Naive thymus-derived CD8-positive, alpha-beta T cell (primary cell): ENCODE data around the gene ARHGEF12. TPM values are rescaled to one million over a fixed set of nuclear protein-coding genes. Genes with fewer than 3 reads are reported as not detected.
"Not testable (repeated sequence)": the region's sequence is repeated elsewhere in the genome, so short reads cannot be mapped to it uniquely, and the experiment has no call there.

Experiments
- ATAC-seq, 2 donors: fragments of 150-1000 bp; cut with Tn5 transposase in 1 of 2; sonication (Bioruptor Pico), chemical (Tn5 transposase) in 1 of 2; 1 replicate in 1 of 2; 2 replicates in 1 of 2; pipeline ENCODE4 v1.10.0; 2021; ENCODE audit warnings: mild to moderate bottlenecking in 2 of 2, moderate library complexity in 2 of 2
- POLR2A ChIA-PET: fragments of 350-600 bp; sonication (Branson Sonifier 250); formaldehyde crosslinking; loops from one replicate; lab custom pipeline; 2021; ENCODE audit warnings: antibody characterized with exemption; lab: Charles Lee
- DNase-seq, 10 donors: peaks; one replicate each; pipeline versions ENCODE4 v3.0.0 to v3.0.0-alpha.2; 2020 to 2022
- H3K27ac Mint-ChIP-seq, 10 donors: one replicate each; pipeline ENCODE4 v1.8.0; 2020 to 2022; ENCODE audit warnings: mild to moderate bottlenecking in 10 of 10, mixed read lengths in 10 of 10, moderate library complexity in 4 of 10, inconsistent platforms in 1 of 10
- H3K27me3 Mint-ChIP-seq, 5 donors: one replicate each; pipeline ENCODE4 v1.8.0; 2021 to 2022; ENCODE audit warnings: mixed read lengths in 5 of 5
- H3K36me3 Mint-ChIP-seq, 3 donors: one replicate each; pipeline ENCODE4 v1.8.0; 2020 to 2022; ENCODE audit warnings: mixed read lengths in 3 of 3, mild to moderate bottlenecking in 2 of 3, inconsistent platforms in 1 of 3
- H3K4me1 Mint-ChIP-seq, 4 donors: one replicate each; pipeline ENCODE4 v1.8.0; 2021 to 2022; ENCODE audit warnings: mixed read lengths in 4 of 4
- H3K4me3 Mint-ChIP-seq, 10 donors: one replicate each; pipeline ENCODE4 v1.8.0; 2020 to 2022; ENCODE audit warnings: mild to moderate bottlenecking in 10 of 10, mixed read lengths in 10 of 10, moderate library complexity in 6 of 10, inconsistent platforms in 1 of 10
- H3K9me3 Mint-ChIP-seq, 9 donors: one replicate each; pipeline ENCODE4 v1.8.0; 2020 to 2022; ENCODE audit warnings: mixed read lengths in 9 of 9, mild to moderate bottlenecking in 3 of 9, inconsistent platforms in 1 of 9, moderate library complexity in 1 of 9
- polyA plus RNA-seq, 3 donors: library from polyadenylated mRNA; unstranded; fragments of 300-500 nt; fragmentation: Illumina TruSeq; gene quantifications; one replicate each; pipeline ENCODE4 v1.2.3, GENCODE V29; 2021
- total RNA-seq, 8 experiments: library from RNA in 2 of 8; stranded (reverse) in 2 of 8; gene quantifications; one replicate each; pipeline ENCODE4 v1.2.3 and lab custom pipeline; 2021 to 2026

The ARHGEF12 gene
- total and polyA plus RNA-seq, 5 experiments from 2014 or later, result 0.76 to 5.4 (median 1.4) TPM

- no peak for DNase-seq
- no peaks in the 10 kb centered on the region for H3K4me1 Mint-ChIP-seq
- no peaks in the 10 kb centered on the region for H3K36me3 Mint-ChIP-seq
- peaks cover 5 to 36% (median 12%) of the 10 kb centered on the region in 5 donors for H3K27me3 Mint-ChIP-seq
- no peak overlapping the region for H3K4me3 Mint-ChIP-seq
- ATAC-seq, result no peak
- no peaks in the 10 kb centered on the region for H3K9me3 Mint-ChIP-seq
- H3K27ac Mint-ChIP-seq, result no peak overlapping the region
- POLR2A ChIA-PET, result no interaction called here
Measured at GRCh38 chr11:120494595-120494994, 158.4 kb downstream of the ARHGEF12 start.

GRCh38 chr11:120499088-120499487 lies 162.9 kb downstream of the ARHGEF12 start:
- DNase-seq (no peak), ATAC-seq (no peak)
- no peak overlapping the region for H3K4me3 Mint-ChIP-seq
- H3K36me3 Mint-ChIP-seq, result no peaks in the 10 kb centered on the region
- no peak overlapping the region for H3K27ac Mint-ChIP-seq
- no peaks in the 10 kb centered on the region for H3K9me3 Mint-ChIP-seq
- no peaks in the 10 kb centered on the region for H3K4me1 Mint-ChIP-seq
- POLR2A ChIA-PET, result no interaction called here
- H3K27me3 Mint-ChIP-seq, result peaks cover 28 to 70% (median 33%) of the 10 kb centered on the region in 5 donors

- Mint-ChIP-seq H3K27ac (no peak overlapping the region), H3K9me3 (no peaks in the 10 kb centered on the region), H3K27me3 (peaks cover 29 to 70% (median 39%) of the 10 kb centered on the region in 5 donors), H3K36me3 (no peaks in the 10 kb centered on the region), H3K4me3 (no peak overlapping the region), H3K4me1 (no peaks in the 10 kb centered on the region)
- no peak for ATAC-seq
- POLR2A ChIA-PET, result no interaction called here
- DNase-seq, result no peak
Measured at GRCh38 chr11:120499859-120500258, 163.6 kb downstream of the ARHGEF12 start.

DNA sequence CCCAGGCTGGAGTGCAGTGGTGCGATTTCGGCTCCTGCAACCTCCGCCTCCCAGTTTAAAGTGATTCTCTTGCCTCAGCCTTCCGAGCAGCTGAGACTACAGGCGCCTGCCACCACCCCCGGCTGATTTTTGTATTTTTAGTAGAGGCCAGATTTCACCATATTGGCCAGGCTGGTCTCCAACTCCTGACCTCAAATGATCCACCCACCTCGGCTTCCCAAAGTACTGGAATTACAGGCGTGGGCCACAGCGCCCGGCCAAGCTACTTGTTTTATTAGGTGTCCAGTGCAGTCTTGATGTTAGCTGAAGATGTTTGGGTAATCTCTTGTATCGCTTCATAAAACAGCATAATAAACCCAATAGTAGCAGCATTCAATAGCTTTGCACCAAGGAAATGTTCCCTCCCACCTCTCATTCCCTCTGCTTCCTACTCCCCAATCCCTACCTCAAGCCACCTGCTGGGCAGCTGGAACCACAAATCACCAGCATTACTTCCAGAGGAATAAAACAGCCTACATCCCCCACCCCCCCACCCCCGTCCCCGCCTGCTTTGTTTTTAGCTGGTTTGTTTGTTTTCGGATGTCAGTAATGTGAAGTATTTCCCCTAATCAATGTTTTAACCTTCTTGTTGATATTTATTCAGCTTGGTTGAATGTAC lies 164.3 kb downstream of the ARHGEF12 start:
- Mint-ChIP-seq H3K4me3 (no peak overlapping the region), H3K27me3 (peaks cover 29 to 70% (median 38%) of the 10 kb centered on the region in 5 donors), H3K9me3 (no peaks in the 10 kb centered on the region), H3K27ac (no peak overlapping the region), H3K36me3 (no peaks in the 10 kb centered on the region), H3K4me1 (no peaks in the 10 kb centered on the region)
- POLR2A ChIA-PET, result no interaction called here
- no peak for ATAC-seq
- no peak for DNase-seq

DNA sequence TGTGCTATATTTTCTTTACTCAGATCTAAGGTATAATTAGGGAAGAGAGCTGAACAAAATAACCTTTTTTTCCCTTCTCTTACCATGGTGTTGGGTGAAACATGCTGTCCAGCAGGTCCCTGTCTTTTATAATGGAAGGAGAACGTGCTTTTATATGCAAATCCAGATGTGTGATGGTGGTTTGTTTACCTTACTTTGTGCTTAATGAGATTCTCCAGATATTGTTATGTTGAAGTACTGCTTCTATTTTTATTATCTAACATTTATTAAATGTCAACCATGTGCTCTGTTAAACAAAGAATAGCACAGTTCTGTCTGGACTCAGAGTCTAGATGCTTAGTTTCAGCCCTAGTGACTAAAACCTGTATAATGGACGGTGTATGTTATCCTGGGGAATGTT lies 165.2 kb downstream of the ARHGEF12 start:
- peaks cover 34 to 70% (median 45%) of the 10 kb centered on the region in 5 donors for H3K27me3 Mint-ChIP-seq
- POLR2A ChIA-PET, result no interaction called here
- no peaks in the 10 kb centered on the region for H3K4me1 Mint-ChIP-seq
- no peak overlapping the region for H3K4me3 Mint-ChIP-seq
- no peak for ATAC-seq
- H3K27ac Mint-ChIP-seq, result no peak overlapping the region
- DNase-seq, result no peak
- H3K9me3 Mint-ChIP-seq, result no peaks in the 10 kb centered on the region
- no peaks in the 10 kb centered on the region for H3K36me3 Mint-ChIP-seq

- H3K4me1 Mint-ChIP-seq, result no peaks in the 10 kb centered on the region
- no peak overlapping the region for H3K27ac Mint-ChIP-seq
- no peak for DNase-seq
- no peaks in the 10 kb centered on the region for H3K9me3 Mint-ChIP-seq
- H3K27me3 Mint-ChIP-seq, result peaks cover 35 to 71% (median 51%) of the 10 kb centered on the region in 5 donors
- H3K4me3 Mint-ChIP-seq, result no peak overlapping the region
- POLR2A ChIA-PET, result no interaction called here
- no peak for ATAC-seq
- H3K36me3 Mint-ChIP-seq, result no peaks in the 10 kb centered on the region
Measured at GRCh38 chr11:120501976-120502755, 166.0 kb downstream of the ARHGEF12 start.

DNA sequence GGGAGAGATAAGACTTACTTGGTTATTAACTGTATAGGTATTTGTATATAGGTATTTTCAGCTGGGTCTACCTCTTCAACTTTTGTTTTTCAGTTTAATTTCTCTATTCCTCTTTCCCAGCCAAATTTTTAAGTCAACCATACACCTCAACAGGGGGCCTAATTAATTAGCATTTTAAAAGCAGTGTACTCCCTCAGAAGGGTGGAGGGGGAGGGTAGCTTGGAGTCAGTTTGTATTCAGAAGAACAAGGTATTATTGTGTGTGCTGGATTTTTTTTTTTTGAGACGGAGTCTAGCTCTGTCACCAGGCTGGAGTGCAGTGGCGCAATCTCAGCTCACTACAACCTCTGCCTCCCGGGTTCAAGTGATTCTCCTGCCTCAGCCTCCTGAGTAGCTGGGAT lies 167.3 kb downstream of the ARHGEF12 start:
- H3K4me1 Mint-ChIP-seq, H3K4me3 Mint-ChIP-seq, H3K27ac Mint-ChIP-seq, H3K9me3 Mint-ChIP-seq, POLR2A ChIA-PET, DNase-seq, H3K36me3 Mint-ChIP-seq, ATAC-seq: not testable (repeated sequence)
- peaks cover 37 to 82% (median 59%) of the 10 kb centered on the region in 5 donors for H3K27me3 Mint-ChIP-seq

DNA sequence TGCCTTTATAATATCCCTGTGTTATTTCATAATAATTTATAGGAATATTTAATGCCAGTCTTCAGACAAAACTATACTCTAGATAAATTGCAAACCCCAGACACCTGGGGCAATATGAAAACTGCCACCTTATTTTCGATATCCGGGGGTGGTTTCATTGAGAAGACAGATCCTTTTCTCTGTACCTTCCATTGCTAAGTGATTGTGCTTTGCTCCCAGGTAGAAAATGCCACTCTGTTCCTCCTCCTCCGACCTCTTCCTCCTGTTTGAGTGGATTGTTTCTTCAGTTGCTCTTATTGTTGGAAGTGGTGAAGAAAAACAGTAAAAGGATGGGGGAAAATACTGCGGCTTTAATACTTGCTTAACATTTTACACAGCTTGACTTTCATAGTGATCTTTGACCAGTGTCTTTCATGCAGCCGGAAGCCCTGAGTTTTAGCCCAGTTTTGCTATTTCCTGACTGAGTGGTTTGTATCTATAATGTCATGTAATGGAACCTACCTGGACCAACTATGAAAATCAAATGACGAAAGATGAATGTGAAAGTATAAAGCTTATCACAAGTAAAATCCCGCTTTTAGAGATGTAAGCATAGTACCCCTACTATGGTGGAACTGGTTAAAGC lies 169.7 kb downstream of the ARHGEF12 start:
- DNase-seq, result no peak
- H3K27me3 Mint-ChIP-seq, result peaks cover 47 to 94% (median 71%) of the 10 kb centered on the region in 5 donors
- H3K36me3 Mint-ChIP-seq, result no peaks in the 10 kb centered on the region
- H3K9me3 Mint-ChIP-seq, result peaks cover 0 to 2% (median 0%) of the 10 kb centered on the region in 9 donors
- peaks cover 0 to 1% (median 1%) of the 10 kb centered on the region in 4 donors for H3K4me1 Mint-ChIP-seq
- H3K27ac Mint-ChIP-seq, result no peak overlapping the region
- ATAC-seq, result no peak
- H3K4me3 Mint-ChIP-seq, result no peak overlapping the region
- POLR2A ChIA-PET, result no interaction called here

DNA sequence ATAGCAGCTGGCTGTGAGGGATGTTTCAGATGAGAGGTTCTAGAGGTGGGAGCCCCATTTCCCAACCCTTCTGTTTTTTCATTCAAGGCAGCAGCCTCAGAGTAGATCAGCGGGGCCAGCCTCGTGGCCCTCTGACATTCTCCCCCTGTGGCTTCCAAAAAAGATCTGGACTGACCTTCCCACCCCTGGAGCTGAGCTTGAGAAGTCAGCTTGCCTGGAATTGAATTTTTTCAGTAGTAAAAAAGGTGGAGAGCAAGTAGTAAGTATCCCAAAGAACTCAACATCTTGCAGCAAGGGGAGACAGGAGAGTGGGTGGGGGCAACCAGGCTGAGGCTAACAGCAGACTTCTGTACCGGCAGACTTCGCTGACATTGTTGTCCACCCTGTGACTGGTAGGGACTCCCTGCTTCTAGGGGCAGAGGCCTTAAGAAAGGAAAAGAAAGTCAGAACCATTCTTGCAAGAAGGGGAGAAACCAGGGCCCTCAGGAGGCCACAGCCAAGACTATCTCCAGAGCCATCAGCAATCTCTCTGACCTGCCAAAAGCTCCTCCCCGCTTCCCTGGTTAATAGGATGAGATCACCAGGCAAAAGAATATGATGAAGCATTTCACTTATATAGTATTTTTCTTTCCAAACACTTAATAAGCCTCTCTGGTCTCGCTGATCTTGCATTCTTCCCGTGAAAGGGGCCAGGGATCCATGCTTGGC lies 173.3 kb downstream of the ARHGEF12 start:
- POLR2A ChIA-PET, result no interaction called here
- H3K36me3 Mint-ChIP-seq, result no peaks in the 10 kb centered on the region
- H3K27me3 Mint-ChIP-seq, result peaks cover 44 to 90% (median 62%) of the 10 kb centered on the region in 5 donors
- no peak for DNase-seq
- peak overlapping the region in 2 of 10 donors; percentile 29 to 55 for H3K4me3 Mint-ChIP-seq
- peak overlapping the region in 1 of 10 donors; percentile 54 for H3K27ac Mint-ChIP-seq
- H3K9me3 Mint-ChIP-seq, result peaks cover 0 to 2% (median 0%) of the 10 kb centered on the region in 9 donors
- peaks cover 0 to 5% (median 3%) of the 10 kb centered on the region in 4 donors for H3K4me1 Mint-ChIP-seq
- ATAC-seq, result no peak

DNA sequence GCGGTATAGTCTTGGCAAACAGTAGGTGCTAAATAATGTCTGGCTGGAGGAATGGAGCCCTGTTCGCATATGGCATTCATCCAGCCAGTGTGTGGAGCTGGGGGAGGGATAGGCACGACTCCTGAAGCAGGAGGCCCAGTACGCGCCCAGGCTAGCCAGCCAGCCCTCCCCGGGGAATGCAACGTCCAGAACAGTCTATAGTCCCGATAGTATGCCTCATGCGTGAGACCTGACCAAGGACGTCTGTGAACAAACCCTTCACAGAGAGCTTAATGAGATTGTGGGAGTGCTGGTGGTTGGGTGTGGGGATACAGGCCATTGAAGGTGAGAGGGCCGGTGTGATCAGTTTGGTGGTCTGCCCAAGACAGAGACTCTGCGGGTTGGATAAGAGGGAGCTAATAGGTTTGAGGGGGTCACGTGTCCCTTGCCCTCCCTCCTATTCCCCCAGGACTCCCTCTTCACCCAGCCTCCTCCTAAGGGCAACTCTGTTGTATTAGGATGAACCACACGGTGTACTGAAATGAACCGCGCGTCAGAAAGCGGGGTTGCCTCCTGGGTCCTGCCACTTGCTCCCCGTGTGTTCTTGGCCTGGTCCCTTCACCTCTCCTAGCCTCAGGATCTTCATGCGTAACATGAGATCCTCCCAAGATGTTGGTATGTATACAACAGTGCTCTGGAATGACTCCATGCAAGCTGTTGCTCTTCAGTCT lies 174.3 kb downstream of the ARHGEF12 start:
- H3K27ac Mint-ChIP-seq, result peak overlapping the region in 1 of 10 donors; percentile 15
- peak overlapping the region in 7 of 10 donors; percentile 29 to 72 (median 62) for H3K4me3 Mint-ChIP-seq
- ATAC-seq (no peak), DNase-seq (no peak)
- H3K9me3 Mint-ChIP-seq, result peaks cover 0 to 2% (median 0%) of the 10 kb centered on the region in 9 donors
- H3K4me1 Mint-ChIP-seq, result peaks cover 0 to 5% (median 3%) of the 10 kb centered on the region in 4 donors
- peaks cover 53 to 90% (median 66%) of the 10 kb centered on the region in 5 donors for H3K27me3 Mint-ChIP-seq
- H3K36me3 Mint-ChIP-seq, result no peaks in the 10 kb centered on the region
- POLR2A ChIA-PET, result no interaction called here

- Mint-ChIP-seq H3K27me3 (peaks cover 52 to 90% (median 69%) of the 10 kb centered on the region in 5 donors), H3K27ac (peak within 1 kb of the TSS in 1 of 10 donors; percentile 15), H3K36me3 (no peaks in the 10 kb centered on the region), H3K4me3 (peak within 1 kb of the TSS in 9 of 10 donors; percentile 24 to 72 (median 56)), H3K4me1 (peaks cover under 1 to 5% (median 3%) of the 10 kb centered on the region in 4 donors), H3K9me3 (peaks cover 0 to 2% (median 0%) of the 10 kb centered on the region in 9 donors)
- peak; percentile 32 to 83 (median 64) for DNase-seq
- ATAC-seq, result peak; percentile 84 to 93
- POLR2A ChIA-PET, result no interaction called here
Measured at GRCh38 chr11:120511116-120511819, 175.1 kb downstream of the ARHGEF12 start, which contains the start of gene GRIK4. GRIK4 (plus strand) TSS chr11:120511748; CDS start chr11:120660319, 148,571 bp downstream.
